ENCODE data around the gene GFRA4. TPM values are rescaled to one million over a fixed set of nuclear protein-coding genes. Genes with fewer than 3 reads are reported as not detected.

The GFRA4 gene
- total RNA-seq, 6 experiments from 2014 or later, result not detected

DNA sequence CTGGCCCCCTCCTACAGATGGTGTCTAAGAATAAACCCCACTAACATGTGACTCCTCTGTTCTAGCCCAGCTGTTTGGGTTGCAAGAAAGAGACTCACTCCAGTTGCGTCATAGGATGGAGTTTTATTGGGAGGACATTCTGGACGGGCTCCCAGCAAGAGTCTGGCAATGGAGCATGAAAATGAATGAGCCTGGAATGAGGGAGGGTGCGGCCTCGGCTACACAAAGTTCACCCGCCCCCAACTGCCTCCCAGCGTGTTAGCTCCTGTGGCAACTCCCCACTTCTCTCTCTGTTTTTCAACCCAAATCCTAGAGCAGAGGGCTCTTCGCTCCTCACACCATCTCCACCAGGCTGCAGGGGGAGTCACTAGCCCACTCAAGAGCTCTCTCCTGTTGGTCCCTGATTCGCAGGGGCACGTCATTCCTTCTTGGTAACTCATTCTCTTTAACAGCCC is 23.7 kb upstream of the GFRA4 start:
- Mint-ChIP-seq H3K9me3 (no peaks in the 10 kb centered on the region), H3K27me3 (ENCODE audit: insufficient read depth) (no peaks in the 10 kb centered on the region; the same call in none of the 2 replicates), H3K4me1 (ENCODE audit: low read depth) (peaks cover 39% of the 10 kb centered on the region), H3K27ac (peak overlapping the region; percentile 96), H3K4me3 (peak overlapping the region; percentile 78), H3K36me3 (ENCODE audit: low read depth) (no peaks in the 10 kb centered on the region)
- TF ChIP-seq CTCF (IDR thresholded peaks at IDR 0.05), result no peak
- peak; percentile 91 for DNase-seq

- DNase-seq, result no peak
- peak overlapping the region; percentile 78 for H3K4me3 Mint-ChIP-seq
- peaks cover 39% of the 10 kb centered on the region for H3K4me1 Mint-ChIP-seq (ENCODE audit: low read depth)
- H3K27me3 Mint-ChIP-seq (ENCODE audit: insufficient read depth), result no peaks in the 10 kb centered on the region; the same call in none of the 2 replicates
- H3K9me3 Mint-ChIP-seq, result no peaks in the 10 kb centered on the region
- no peaks in the 10 kb centered on the region for H3K36me3 Mint-ChIP-seq (ENCODE audit: low read depth)
- peak overlapping the region; percentile 96 for H3K27ac Mint-ChIP-seq
- TF ChIP-seq CTCF (IDR thresholded peaks at IDR 0.05), result no peak
Measured at GRCh38 chr20:3686421-3686820, 23.2 kb upstream of the GFRA4 start.

DNA sequence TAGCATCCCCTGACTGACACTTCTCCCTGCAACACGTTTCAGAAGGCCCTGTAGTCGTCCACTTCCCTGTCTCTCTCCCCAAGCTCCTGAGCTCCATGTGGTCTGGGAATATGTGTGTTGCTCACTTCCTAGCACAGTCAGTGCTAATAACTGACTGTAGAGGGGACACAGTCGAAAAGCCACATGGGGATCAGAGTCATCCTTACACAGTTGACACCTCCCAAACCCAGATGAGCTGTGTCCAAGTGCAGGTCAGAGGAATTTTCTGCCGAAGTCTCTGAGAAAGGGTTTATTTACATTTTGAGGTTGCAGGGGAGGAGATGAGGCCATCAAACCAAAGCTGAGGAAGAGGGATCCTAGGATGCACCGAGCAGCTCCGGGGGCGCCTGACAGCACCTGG is 22.1 kb upstream of the GFRA4 start:
- H3K27me3 Mint-ChIP-seq (ENCODE audit: insufficient read depth), result no peaks in the 10 kb centered on the region; the same call in 1 of the 2 replicates
- no peak overlapping the region for H3K4me3 Mint-ChIP-seq
- no peak for TF ChIP-seq CTCF (IDR thresholded peaks at IDR 0.05)
- peaks cover 5% of the 10 kb centered on the region; the same call in 1 of the 2 replicates for H3K36me3 Mint-ChIP-seq (ENCODE audit: low read depth)
- H3K27ac Mint-ChIP-seq, result peak overlapping the region; percentile 47
- H3K9me3 Mint-ChIP-seq, result no peaks in the 10 kb centered on the region
- DNase-seq, result no peak
- peaks cover 41% of the 10 kb centered on the region for H3K4me1 Mint-ChIP-seq (ENCODE audit: low read depth)

- DNase-seq, result no peak
- Mint-ChIP-seq H3K27me3 (ENCODE audit: insufficient read depth) (peaks cover 3% of the 10 kb centered on the region; the same call in 1 of the 2 replicates), H3K36me3 (ENCODE audit: low read depth) (peaks cover 13% of the 10 kb centered on the region; the same call in 1 of the 2 replicates), H3K27ac (peak within 1 kb of the TSS; percentile 99), H3K4me1 (ENCODE audit: low read depth) (peaks cover 62% of the 10 kb centered on the region), H3K4me3 (peak within 1 kb of the TSS; percentile 98), H3K9me3 (no peaks in the 10 kb centered on the region)
- no peak for TF ChIP-seq CTCF (IDR thresholded peaks at IDR 0.05)
Measured at GRCh38 chr20:3681931-3682781, 19.0 kb upstream of the GFRA4 start, which contains the start of gene ADAM33. TSS of gene ADAM33 (minus strand) at chr20:3682010. CDS start at chr20:3682004, 6 bp downstream.

GRCh38 chr20:3681352-3681930 is 18.2 kb upstream of the GFRA4 start:
- H3K27ac Mint-ChIP-seq, result peak overlapping the region; percentile 99
- peaks cover 17% of the 10 kb centered on the region; the same call in 1 of the 2 replicates for H3K36me3 Mint-ChIP-seq (ENCODE audit: low read depth)

More at GRCh38 chr20:3681352-3681930, 18.2 kb upstream of the GFRA4 start:
- DNase-seq, result no peak
- Mint-ChIP-seq H3K27me3 (ENCODE audit: insufficient read depth) (peaks cover 3% of the 10 kb centered on the region; the same call in 1 of the 2 replicates), H3K4me1 (ENCODE audit: low read depth) (peaks cover 62% of the 10 kb centered on the region), H3K4me3 (peak overlapping the region; percentile 98), H3K9me3 (no peaks in the 10 kb centered on the region)
- TF ChIP-seq CTCF (IDR thresholded peaks at IDR 0.05), result no peak
